Stimulated activated naive CD4-positive, alpha-beta T cell treated with Interleukin-2 at 50 U/mL for 16 hours (primary cell): Measurements from ENCODE around the gene LCP1.

Experiments
- DNase-seq: peaks from one replicate; lab custom pipeline; 2025; lab: John Stamatoyannopoulos, UW

The LCP1 gene

GRCh38 chr13:46101002-46101401, 81.0 kb downstream of the LCP1 start:
- DNase-seq: no peak

- DNase-seq: no peak
Measured at GRCh38 chr13:46100191-46100815, 81.7 kb downstream of the LCP1 start.

DNA sequence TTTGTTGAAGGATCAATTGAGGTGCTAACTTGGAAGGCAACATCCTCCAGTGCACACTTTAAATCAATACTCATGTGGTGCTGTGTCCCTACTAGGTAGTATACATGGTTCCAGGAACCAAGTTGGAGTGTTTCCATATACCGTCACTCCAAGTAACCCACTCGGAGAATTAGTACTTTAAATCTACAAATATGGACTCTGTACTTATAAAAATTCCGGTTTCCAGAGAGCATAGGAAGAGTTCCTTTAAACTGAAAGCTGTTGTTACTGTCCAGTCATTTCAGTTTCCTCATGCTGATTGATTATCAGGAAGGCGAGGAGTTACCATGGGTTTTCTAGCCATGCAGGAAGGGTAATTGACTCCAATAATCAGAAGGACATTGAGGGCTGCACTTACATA, 84.3 kb downstream of the LCP1 start:
- DNase-seq: no peak

DNA sequence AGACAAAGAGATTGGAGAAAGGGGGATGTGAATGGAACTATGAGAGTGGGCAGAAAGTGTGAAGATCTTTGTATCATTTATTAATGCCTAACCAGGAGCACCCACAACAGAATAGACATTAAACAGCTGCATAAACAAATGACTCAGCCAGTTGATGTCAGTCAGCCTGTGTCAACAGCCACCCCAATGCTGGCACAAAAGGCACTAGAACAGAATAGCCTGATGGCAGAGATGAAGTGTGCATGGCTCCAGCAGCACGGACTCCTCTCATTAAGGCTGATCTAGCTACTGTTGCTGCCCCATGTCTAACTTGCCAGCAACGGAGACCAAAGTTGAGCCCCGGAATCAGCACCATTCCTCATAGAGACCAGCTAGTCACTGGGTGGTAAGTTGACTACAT, 85.0 kb downstream of the LCP1 start:
- no peak for DNase-seq

DNA sequence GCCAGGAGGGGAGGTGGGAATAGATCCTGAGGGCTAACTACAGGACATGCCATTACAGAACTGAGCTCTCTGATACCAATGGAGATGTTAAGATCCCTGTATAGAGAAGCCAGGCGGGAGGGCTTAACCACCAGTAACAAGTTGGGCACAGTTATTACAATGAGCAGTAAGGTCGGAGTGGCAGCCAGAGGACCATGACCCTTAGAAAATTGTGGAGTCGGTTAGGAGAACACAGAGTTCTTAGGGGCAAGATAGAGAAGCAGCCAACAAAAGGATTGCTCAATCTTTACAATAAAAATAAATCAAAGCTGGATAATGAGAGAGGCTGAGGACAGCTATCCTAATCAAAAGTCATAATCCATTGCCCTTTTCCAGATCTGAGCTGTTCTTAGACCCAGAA, 87.5 kb downstream of the LCP1 start:
- DNase-seq: no peak

DNA sequence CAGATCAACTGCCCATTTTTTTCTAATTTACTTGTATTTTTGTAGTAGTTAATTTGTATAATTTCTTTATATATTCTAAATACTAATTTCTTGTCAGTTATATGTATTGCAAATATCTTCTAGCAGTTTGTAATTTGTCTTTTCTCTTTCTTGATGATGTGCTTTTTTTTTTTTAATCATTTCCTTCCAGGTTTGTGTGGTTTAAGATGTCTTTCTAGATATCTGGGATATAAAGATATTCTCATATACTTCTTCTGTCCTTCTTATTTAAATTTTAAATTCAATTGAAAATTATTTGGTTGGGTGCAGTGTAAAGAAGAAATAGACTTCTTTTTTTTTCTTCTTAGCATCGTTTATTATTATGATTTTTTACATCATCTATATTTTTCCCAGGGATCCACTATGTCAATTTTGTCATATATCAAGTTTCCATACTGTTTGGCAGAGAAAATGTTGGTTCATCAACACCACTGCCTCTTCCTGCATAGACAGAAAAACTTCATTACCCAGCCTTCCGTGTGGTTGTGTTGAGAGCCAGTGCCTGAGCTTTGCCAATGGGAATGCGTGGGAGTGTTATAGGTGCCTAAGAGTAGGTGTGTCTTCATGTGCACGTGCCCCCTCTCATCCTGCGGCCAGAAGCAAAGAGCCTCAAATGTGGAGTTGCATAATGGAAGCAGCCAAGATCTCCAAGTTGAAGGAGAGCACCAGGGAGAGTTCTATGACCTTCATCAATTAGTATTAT, 93.0 kb downstream of the LCP1 start:
- DNase-seq: no peak

DNA sequence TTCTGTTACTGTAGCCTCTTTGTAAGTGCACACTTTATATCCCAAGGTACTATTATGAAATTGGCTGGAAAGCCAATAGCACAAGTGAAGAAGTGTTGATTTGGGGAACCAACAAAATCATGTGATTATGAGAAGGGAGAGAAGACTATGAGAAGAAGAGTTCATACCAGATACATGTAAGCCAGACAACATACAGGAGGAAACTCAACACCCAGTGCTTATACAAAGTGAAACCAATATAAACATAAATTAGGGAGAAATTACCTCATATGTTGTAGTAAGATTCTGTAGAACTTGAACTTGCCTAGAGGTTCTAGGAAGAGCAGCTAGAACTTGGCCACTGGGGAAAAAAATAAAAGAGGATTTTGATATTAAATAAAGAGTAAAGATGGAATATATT, 94.5 kb downstream of the LCP1 start:
- no peak for DNase-seq

GRCh38 chr13:46086985-46087384, 95.0 kb downstream of the LCP1 start:
- DNase-seq: no peak

GRCh38 chr13:46086421-46086922, 95.5 kb downstream of the LCP1 start:
- no peak for DNase-seq

- no peak for DNase-seq
Measured at GRCh38 chr13:46085737-46086136, 96.2 kb downstream of the LCP1 start.

- no peak for DNase-seq
Measured at GRCh38 chr13:46082324-46082723, 99.7 kb downstream of the LCP1 start.

DNA sequence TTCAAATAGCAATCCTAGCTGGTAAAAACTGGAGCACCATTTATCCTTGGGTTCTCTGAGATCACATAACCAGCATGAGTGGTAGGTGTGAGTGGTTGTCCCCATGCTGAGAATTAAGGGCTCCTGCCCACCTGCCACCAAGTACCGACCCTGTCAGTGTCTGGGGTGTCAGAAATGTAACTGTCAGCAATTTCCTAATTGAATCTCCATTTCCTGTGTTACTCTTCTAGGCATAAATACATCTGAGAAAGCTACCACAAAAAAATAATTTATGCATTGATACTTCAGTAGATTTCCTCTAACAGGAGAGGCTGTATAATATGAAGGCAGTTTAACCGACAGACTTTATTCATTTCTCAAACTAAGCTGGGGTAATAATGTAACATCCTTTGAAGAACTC, 102.2 kb downstream of the LCP1 start:
- DNase-seq: no peak

DNA sequence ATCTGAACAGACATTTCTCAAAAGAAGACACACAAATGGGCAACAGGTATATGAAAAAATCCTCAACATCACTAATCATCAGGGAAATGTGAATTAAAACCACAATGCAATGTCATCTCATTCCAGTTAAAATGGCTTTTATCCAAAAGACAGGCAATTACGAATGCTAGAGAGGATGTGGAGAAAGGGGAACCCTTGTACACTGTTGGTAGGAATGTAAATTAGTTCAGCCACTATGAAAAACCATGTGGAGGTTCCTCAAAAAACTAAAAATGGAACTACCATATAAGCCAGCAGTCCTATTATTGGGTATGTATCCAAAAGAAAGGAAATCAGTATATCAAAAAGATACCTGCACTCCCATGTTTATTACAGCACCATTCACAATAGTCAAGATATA, 104.7 kb downstream of the LCP1 start:
- no peak for DNase-seq

GRCh38 chr13:46076827-46077226, 105.2 kb downstream of the LCP1 start:
- DNase-seq: no peak
